GM18520 (cell line): ENCODE data around the gene SSH2.
"Not testable (repeated sequence)": the region's sequence is repeated elsewhere in the genome, so short reads cannot be mapped to it uniquely, and the experiment has no call there.

Experiments used
- ATAC-seq: cut with Tn5 transposase; IDR thresholded peaks from one replicate; pipeline ENCODE4 v1.9.1; 2021; ENCODE audit not compliant: unreplicated experiment

The SSH2 gene

DNA sequence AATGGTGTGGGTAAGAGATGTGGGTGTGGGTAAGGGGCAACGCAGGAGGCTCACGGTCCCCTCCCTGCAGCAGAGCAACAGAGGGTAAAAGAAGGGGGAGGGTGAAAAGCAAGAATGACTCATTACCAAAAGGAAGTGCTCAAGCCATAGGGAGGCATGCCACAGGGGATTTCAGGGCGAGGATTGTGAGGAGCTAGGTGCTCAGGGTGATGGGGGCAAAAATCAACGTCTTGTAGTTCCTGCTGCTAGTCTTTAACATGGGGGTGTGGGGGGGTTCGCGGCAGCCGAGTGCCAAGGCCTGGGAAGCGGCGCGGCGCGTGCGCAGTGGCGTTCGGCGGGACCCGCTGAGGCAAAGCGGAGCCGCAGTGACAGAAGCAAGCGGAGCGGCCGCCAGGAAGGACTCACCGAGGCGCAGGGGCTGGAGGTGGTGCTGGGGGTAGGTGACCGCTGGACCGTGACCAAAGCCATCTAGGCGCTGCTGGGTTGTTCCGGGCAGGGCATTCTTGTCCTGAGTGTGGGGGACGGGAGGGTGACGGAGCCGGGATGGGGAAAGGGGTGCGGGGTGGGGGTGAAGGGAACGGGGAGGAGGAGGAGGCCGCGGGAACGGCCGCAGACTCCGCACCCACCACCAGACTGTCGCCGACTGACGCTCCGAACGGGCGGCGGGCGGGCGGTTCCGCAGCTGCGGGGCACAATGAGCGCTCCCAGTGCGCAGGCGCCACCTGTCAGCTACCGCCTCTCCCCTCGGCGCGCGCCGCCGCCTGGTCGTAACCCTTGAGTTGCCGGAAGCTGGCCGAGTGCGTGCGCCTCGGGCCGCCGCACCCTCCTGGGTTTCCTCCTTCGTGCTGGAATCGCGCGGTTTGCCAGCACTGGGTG, at the start of gene SSH2:
Gene SSH2 (minus strand): TSS at position 696 of the 876 bp plus-strand sequence. CDS start 228 bp downstream, at position 468.
- ATAC-seq, result peak; percentile 49

DNA sequence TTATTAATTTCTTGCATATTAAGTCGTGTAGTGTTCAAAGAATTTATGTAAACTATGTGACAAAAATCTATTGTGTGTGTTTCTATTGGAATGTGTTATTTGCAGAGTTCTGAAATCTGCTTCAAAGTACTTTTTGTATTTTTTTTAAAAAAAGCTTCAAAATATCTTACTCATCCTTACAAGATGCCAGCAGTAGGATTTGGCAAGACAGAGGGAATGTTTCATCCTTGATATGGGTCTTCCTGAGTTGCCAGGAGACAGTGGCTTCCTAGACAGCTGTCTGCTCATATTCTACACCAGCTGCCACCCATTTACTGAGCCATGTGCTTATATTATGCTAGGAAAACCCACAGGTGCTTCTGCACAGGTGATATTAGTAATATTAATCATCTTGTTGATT, 47.8 kb upstream of the SSH2 start:
- no peak for ATAC-seq

- no peak for ATAC-seq
Observed at GRCh38 chr17:29973005-29973404, 43.0 kb upstream of the SSH2 start.

DNA sequence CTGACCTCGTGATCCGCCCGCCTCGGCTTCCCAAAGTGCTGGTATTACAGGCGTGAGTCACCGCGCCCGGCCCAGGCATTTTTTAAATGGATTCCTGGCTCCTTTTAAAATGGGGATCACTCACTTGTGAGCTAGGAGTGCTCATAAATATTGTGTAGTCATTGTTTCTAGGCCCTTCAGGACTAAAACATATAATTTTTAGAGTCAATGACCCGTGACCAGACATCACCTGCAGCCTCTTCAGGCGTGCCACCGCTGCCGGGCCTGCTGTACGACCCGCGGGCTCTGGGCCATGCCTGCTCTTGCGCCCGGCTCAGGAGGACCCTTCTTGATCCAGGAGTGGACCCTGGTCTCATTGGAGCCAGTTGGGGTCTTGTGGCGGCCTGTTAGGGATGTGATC, 42.2 kb upstream of the SSH2 start:
- no peak for ATAC-seq

GRCh38 chr17:29968271-29968670, 38.2 kb upstream of the SSH2 start:
- ATAC-seq, result no peak

GRCh38 chr17:29962656-29963055, 32.6 kb upstream of the SSH2 start:
- no peak for ATAC-seq

GRCh38 chr17:29959658-29960337, 29.8 kb upstream of the SSH2 start:
- ATAC-seq, result no peak

DNA sequence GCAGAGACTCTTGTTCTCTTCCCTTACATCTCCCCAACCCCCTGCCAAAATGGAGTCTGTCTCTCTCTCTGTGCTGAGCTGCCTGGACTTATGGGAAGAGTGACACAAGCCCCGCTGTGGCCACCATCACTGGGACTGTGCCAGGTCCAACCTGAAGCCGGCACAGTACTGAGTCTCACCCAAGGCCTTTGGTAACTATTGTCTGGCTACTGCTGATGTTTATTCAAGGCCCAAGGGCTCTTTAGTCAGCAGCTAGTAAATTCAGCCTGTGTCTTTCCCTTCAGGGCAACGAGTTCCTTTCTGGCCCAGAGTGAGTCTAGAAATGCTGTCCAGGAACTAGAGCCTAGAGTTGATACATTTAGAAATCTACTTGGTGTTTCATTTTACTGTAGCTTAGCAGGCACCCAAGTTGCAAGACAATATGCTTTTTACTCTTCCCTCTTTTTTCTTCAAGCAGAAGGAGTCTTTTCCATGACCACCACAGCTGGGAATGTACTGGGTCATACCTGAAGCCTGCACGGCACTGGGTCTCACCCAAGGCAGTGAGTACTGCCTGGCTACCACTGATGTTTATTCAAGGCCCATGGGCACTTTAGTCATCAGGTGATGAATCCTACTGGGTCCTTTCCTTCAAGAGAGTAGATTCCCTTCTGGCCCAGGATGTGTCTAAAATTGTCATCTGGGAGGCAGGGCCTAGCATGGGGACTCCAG, 29.1 kb upstream of the SSH2 start:
- no peak for ATAC-seq

DNA sequence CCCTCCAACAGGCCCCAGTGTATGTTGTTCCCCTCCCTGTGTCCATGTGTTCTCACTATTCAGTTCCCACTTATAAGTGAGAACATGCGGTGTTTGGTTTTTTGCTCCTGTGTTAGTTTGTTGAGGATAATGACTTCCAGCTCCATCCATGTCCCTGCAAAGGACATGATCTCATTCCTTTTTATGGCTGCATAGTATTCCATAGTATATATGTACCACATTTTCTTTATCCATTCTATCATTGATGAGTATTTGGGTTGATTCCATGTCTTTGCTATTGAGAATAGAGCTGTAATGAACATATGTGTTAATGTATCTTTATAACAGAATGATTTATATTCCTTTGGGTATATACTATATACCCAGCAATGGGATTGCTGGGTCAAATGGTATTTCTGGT, 27.5 kb upstream of the SSH2 start:
- ATAC-seq, result not testable (repeated sequence)

DNA sequence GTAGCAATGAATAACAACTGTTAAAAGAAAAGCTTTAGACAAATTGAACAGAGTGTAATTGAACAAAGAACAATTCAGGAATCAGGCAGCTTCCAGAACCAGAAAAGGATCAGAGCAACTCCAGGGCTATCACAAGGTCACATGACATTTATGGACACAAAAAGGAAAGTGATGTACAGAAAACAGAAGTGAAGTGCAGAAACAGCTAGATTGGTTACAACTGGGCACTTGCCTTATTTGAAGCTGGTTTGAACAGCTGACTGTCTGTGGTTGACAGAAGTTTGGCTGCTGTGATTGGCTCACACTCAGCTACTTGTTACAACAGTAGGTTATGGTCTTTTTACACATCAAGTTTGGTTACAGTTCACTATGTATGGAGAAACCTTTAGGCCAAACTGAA, 26.2 kb upstream of the SSH2 start:
- no peak for ATAC-seq

DNA sequence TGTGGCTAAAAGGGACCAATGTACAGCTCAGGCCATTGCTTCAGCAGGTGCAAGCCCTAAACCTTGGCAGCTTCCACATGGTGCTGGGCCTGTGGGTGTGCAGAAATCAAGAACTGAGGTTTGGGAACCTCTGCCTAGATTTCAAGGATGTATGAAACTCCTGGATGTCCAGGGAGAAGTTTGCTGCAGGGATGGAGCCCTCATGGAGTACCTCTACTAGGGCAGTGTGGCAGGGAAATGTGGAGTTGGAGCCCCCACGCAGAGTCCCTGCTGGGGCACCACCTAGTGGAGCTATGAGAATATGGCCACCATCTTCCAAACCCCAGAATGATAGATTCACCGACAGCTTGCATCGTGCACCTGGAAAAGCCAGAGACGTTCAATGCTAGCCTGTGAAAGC, 24.4 kb upstream of the SSH2 start:
- ATAC-seq, result no peak

GRCh38 chr17:29949696-29950095, 19.7 kb upstream of the SSH2 start:
- no peak for ATAC-seq

DNA sequence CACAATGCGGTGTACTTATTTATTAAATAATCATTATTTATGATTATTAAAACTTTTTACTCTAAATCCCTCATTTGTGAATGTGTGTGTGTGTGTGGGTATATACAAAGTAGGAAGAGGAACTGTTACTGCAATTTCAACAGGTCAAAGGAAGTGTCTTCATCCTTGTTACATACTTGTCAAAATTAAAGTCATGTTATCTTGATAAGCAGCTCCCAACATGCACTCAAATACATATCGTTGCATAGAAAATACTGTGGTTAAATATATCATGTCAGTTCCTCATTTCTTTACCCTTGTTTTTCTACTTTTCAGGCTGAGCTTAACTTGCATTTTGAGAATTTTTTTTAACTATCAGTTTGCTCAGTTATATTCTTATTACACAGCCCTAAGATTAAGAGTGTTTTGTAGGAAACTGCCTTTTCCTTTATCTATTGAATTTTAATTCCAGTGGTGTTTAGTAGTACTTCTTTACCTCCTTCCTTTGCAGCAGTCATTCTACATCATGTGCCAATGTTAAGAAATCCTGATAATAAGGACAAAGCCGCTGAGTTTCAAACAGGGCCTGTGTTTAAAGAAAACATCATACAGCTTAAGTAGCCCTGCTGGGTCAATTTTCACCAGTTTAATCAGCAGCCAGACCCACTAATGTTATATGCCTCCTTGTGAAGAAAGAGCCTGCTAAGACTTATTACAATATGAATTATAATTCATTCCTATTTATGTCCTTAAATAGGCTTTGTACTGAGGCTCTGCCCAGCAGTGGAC, 18.6 kb upstream of the SSH2 start:
- ATAC-seq, result no peak

DNA sequence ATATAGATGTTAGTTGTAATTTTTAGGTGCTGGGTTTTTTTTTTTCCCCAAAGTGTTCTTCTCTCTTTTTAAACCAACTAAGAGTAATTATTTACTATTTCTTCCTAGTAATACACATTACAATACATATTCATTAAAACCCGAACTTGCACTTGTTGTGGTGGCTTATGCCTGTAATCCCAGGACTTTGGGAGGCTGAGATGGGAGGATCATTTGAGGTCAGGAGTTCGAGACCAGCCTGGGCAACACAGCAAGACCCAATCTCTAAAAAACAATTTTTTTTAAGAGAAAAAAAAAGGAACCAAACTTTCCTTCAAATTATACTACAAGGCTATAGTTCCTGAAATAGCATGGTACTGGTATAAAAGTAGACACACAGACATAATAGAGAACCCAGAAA, 15.3 kb upstream of the SSH2 start:
- no peak for ATAC-seq

GRCh38 chr17:29941334-29941733, 11.3 kb upstream of the SSH2 start, which contains the start of gene EFCAB5:
Gene EFCAB5, plus strand, starts transcription at chr17:29941634. Its CDS starts 163 bp downstream, at chr17:29941797.
- no peak for ATAC-seq

DNA sequence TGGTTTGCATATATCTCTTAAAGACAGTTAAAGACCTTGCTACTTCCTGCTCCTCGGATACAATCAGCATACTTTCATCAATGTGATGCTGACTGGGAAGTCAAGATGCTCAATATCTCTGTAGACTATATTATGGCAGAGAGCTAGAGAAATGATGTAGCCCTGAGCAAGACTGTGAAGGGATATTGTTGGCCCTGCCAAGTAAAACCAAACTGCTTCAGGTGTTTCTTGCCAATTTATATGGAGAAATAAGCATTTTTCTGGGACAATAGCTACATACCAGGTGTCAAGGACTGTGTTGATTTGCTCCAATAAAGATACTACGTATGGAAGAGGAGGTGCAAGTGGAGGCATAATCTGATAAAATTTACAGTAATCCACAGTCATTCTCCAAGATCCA, 6.7 kb upstream of the SSH2 start:
- ATAC-seq, result no peak

- ATAC-seq, result not testable (repeated sequence)
Observed at GRCh38 chr17:29935909-29936308, 5.9 kb upstream of the SSH2 start.

GRCh38 chr17:29933379-29933778, 3.4 kb upstream of the SSH2 start:
- no peak for ATAC-seq

DNA sequence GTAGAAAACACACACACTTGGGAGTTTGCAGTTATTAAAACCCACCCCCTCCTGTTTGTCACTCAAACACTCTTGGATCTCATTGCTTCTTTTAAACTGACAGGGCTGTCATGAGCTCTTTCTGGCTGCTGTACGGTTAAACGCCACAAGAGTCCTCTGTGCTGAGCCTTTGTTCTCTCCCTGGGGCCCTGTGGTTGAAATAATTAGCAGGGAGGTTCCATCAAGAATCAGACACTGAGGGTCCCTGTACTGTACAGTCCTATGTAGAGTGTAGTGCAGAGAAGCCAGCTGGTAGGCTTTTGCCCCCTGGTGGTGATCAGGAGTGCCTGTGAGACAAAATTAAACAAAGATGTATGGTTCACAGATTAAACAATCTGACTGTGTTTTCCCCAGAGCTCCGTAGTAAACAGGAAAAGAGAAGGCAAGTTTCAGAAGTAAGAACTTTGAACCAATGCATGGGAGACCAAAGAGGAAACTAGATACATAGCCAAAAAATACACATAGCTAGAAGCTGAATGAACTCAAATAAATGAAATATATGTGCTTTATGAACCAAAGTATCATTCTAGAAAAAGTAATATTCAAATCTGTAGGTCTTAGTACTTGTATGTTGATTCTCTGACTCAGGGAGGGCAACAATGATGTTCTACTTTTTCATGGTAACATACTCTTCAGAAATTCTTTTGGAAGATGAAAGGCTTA, 1.4 kb upstream of the SSH2 start:
- peak; percentile 50 for ATAC-seq

DNA sequence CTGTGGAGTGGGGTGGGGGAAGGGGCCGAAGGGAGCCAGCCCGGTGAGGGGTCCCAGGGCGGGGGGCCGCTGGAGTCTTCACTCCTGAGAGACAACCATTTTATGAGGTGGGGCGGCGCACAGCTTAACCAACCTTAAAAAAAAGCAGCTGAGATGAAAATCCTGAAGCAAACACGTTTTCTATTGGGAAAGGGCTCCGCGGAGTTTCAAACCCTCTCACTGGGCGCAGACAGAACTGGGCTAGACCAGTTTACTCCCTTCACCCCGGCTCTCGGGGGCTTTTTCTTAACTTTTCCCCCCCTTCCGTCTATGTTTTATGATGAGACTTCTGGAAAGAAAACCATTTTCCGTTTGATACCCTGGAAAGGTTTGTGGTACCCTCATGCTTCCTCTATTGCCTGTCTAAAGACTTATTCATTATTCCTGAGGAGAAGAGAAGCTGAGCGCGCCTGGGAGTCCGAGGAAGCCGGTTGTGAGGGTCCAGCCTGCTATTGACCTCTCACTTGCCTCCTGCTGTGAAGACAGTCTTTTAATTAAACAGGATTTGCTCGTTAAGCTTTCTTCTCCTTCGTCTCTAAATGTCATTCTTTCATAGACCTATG, 482 bp upstream of the SSH2 start:
- ATAC-seq, result no peak
